CD4-positive, alpha-beta T cell (primary cell): ENCODE measurements around the gene SYCE1L. TPM values are rescaled to one million over a fixed set of nuclear protein-coding genes. Genes with fewer than 3 reads are reported as not detected.
A peak's percentile ranks its signal among the peaks of the same experiment; 100 is the strongest.

Source experiments
- ATAC-seq: fragments of 200-7000 bp; cut with Tn5 transposase; one replicate; pipeline ENCODE4 v1.10.0; 2022; ENCODE audit warnings: mild to moderate bottlenecking; ENCODE audit not compliant: poor library complexity
- CTCF ChIA-PET: fragments of 350-600 bp; sonication (Branson Sonifier 250); formaldehyde crosslinking; loops from one replicate; lab custom pipeline; 2021; ENCODE audit warnings: antibody characterized with exemption, inconsistent platforms; lab: Charles Lee
- POLR2A ChIA-PET: fragments of 350-600 bp; sonication (Branson Sonifier 250); formaldehyde crosslinking; loops from one replicate; lab custom pipeline; 2021; ENCODE audit warnings: antibody characterized with exemption, inconsistent platforms; lab: Charles Lee
- DNase-seq, 14 experiments: peaks; one replicate each; pipeline ENCODE4 v3.0.0-alpha.2; 2013 to 2020; ENCODE audit warnings: mixed read lengths in 2 of 14
- H3K27ac ChIP-seq, 2 donors: one replicate each; pipeline versions ENCODE4 v1.5.1 to v1.7.0; 2013; ENCODE audit warnings: low read length in 2 of 2, low read depth in 1 of 2, mild to moderate bottlenecking in 1 of 2
- H3K27me3 ChIP-seq, 2 experiments: 1 replicate in 1 of 2; 2 replicates in 1 of 2; pipeline versions ENCODE4 v1.6.1 to v1.7.0; 2013; ENCODE audit warnings: low read length in 2 of 2, control low read depth in 1 of 2, mild to moderate bottlenecking in 1 of 2, moderate library complexity in 1 of 2; ENCODE audit not compliant: insufficient read depth in 2 of 2, control insufficient read depth in 1 of 2
- H3K36me3 ChIP-seq: one replicate; pipeline ENCODE4 v1.6.1; 2013; ENCODE audit warnings: low read length, control low read depth; ENCODE audit not compliant: insufficient read depth
- H3K4me1 ChIP-seq: one replicate; pipeline ENCODE4 v1.6.1; 2013; ENCODE audit warnings: low read length, control low read depth; ENCODE audit not compliant: insufficient read depth
- H3K4me3 ChIP-seq: one replicate; pipeline ENCODE4 v1.5.1; 2013; ENCODE audit warnings: mild to moderate bottlenecking, low read length, moderate library complexity
- H3K9me3 ChIP-seq, 2 experiments: 1 replicate in 1 of 2; 2 replicates in 1 of 2; pipeline versions ENCODE4 v1.6.1 to v1.7.0; 2013; ENCODE audit warnings: low read length in 2 of 2, mild to moderate bottlenecking in 2 of 2, control low read depth in 1 of 2, moderate library complexity in 1 of 2; ENCODE audit not compliant: control insufficient read depth in 1 of 2, insufficient read depth in 1 of 2
- H3K27ac Mint-ChIP-seq: one replicate; pipeline ENCODE4 v1.8.0; 2020; ENCODE audit warnings: mixed read lengths
- H3K27me3 Mint-ChIP-seq: one replicate; pipeline ENCODE4 v1.8.0; 2021; ENCODE audit warnings: mixed read lengths
- H3K36me3 Mint-ChIP-seq: one replicate; pipeline ENCODE4 v1.8.0; 2021; ENCODE audit warnings: low read depth, mixed read lengths
- H3K4me1 Mint-ChIP-seq: one replicate; pipeline ENCODE4 v1.8.0; 2021; ENCODE audit warnings: low read depth, mixed read lengths
- H3K4me3 Mint-ChIP-seq: one replicate; pipeline ENCODE4 v1.8.0; 2020; ENCODE audit warnings: mild to moderate bottlenecking, mixed read lengths
- H3K9me3 Mint-ChIP-seq: one replicate; pipeline ENCODE4 v1.8.0; 2020; ENCODE audit warnings: mixed read lengths
- intact Hi-C, 2 experiments: fragments of 100-400 bp; cut with DNase I in 1 of 2; cut with micrococcal nuclease in 1 of 2; formaldehyde crosslinking; loops; one replicate each; pipeline versions ENCODE4 v1.15.1 to v1.9.0; 2023 to 2025; cut with DNase I, micrococcal nuclease
- total RNA-seq, 174 experiments: library from RNA in 2 of 174; stranded (reverse) in 2 of 174; gene quantifications; one replicate each; pipeline ENCODE4 v1.2.3 and lab custom pipeline; 2021 to 2026
- TF ChIP-seq, protein P1 (sequence below): fragments of 200-600 bp; IDR thresholded peaks from one replicate; pipeline ENCODE4 v1.8.0; 2022; ENCODE audit warnings: antibody characterized with exemption, mild to moderate bottlenecking

The SYCE1L gene
- total RNA-seq, 2 experiments from 2014 or later, result 18.8 to 18.9 TPM

DNA sequence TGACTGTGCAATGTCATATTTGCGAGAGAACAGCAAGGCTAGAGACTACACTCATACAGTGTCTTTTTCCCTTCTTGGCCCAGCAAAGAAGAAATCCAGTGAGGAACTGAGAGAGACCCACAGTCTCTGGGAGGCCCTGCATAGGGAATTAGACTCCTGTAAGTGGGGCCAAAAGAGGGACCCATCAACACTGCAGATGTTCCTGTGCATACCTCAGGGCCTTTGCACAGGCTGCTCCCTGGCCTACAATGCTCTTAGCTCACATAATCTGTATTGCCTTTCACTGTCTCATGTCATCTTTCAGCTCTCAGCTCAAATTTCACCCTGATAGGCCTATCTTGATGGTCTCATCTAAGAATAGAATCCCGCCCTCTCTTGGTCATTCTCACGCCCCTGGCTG lies 9.2 kb downstream of the SYCE1L start:
- DNase-seq (no peak), ATAC-seq (no peak)
- no peak overlapping the region for H3K27ac ChIP-seq
- ChIA-PET POLR2A (no interaction called here), CTCF (no interaction called here)
- intact Hi-C loops, result no loop called here
- Mint-ChIP-seq H3K36me3 (peaks cover 4% of the 10 kb centered on the region), H3K9me3 (no peaks in the 10 kb centered on the region), H3K4me1 (peaks cover 12% of the 10 kb centered on the region), H3K4me3 (no peak overlapping the region), H3K27ac (no peak overlapping the region), H3K27me3 (no peaks in the 10 kb centered on the region)
- TF ChIP-seq, protein P1, sequence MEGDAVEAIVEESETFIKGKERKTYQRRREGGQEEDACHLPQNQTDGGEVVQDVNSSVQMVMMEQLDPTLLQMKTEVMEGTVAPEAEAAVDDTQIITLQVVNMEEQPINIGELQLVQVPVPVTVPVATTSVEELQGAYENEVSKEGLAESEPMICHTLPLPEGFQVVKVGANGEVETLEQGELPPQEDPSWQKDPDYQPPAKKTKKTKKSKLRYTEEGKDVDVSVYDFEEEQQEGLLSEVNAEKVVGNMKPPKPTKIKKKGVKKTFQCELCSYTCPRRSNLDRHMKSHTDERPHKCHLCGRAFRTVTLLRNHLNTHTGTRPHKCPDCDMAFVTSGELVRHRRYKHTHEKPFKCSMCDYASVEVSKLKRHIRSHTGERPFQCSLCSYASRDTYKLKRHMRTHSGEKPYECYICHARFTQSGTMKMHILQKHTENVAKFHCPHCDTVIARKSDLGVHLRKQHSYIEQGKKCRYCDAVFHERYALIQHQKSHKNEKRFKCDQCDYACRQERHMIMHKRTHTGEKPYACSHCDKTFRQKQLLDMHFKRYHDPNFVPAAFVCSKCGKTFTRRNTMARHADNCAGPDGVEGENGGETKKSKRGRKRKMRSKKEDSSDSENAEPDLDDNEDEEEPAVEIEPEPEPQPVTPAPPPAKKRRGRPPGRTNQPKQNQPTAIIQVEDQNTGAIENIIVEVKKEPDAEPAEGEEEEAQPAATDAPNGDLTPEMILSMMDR, result no peak
- no peak overlapping the region for H3K4me3 ChIP-seq
- no peaks in the 10 kb centered on the region for H3K36me3 ChIP-seq
- peaks cover 16% of the 10 kb centered on the region for H3K4me1 ChIP-seq
- H3K27me3 ChIP-seq, result no peaks in the 10 kb centered on the region
- no peaks in the 10 kb centered on the region for H3K9me3 ChIP-seq

DNA sequence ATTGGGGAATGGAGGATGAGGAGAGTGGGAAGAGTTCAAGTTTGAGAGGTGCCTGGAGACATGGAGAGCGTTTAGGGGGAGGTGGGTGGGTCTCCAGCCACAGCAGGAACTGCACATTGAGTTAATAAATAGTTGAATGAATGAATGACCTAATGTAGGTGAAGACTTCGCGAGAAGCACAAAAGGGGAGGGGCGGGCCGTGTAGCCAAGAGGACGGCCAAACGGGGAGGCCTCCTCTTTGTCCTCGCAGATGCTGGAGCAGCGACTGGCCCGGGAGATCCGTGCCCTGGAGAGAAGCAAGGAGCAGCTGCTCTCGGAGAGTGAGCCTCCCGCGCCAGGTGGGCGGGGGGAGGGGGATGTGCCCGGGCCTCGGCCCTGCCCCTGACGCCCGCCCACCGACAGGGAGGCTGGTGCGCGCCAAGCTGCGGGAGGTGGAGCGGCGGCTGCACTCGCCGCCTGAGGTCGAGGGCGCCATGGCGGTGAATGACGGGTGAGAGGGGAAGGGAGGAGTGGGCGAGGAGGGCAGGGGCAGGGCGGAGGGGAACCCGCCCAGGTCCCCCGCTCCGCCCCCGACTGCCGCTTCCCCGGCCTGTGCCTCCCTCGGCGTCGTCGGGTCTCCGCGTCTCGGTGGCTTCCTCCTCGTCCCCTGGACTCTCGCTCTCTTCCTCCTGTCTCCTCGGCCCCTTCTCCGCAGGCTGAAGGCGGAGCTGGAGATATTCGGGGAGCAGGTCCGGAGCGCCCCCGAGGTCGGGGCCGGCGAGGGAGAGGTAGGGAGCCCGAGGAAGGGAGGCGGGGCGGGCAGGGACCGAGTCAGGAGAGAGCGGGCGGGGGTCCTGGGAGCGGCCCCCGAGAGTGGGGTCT lies 12.9 kb downstream of the SYCE1L start:
- Mint-ChIP-seq H3K27ac (peak overlapping the region; percentile 72), H3K9me3 (no peaks in the 10 kb centered on the region), H3K4me3 (peak overlapping the region; percentile 96), H3K4me1 (peaks cover 16% of the 10 kb centered on the region), H3K27me3 (no peaks in the 10 kb centered on the region), H3K36me3 (peaks cover 4% of the 10 kb centered on the region)
- POLR2A ChIA-PET, result interaction anchor here (0.8 to 2.9 kb wide), 3 partner anchors 18 to 1564 kb away, joined by 3 to 31 read pairs (median 8); partner anchors contain the start of genes KARS1, MON1B and TERF2IP
- intact Hi-C loops, result loop anchor here (1.0 to 10.0 kb wide), 4 partner anchors 19 to 883 kb away; partner anchors contain the start of genes WWOX (in 2 of the 2), MON1B (in 1 of the 2) and NUDT7 (in 1 of the 2)
- H3K4me3 ChIP-seq, result peak overlapping the region; percentile 85
- DNase-seq, result peak; percentile 48 to 90 (median 72)
- H3K36me3 ChIP-seq, result no peaks in the 10 kb centered on the region
- CTCF ChIA-PET, result interaction anchor here (1.0 kb wide), 1 partner anchor 21 kb away, joined by 5 read pairs; the partner anchor contains the start of gene MON1B
- peaks cover 17% of the 10 kb centered on the region for H3K4me1 ChIP-seq
- no peaks in the 10 kb centered on the region for H3K9me3 ChIP-seq
- TF ChIP-seq, protein P1, result no peak
- H3K27me3 ChIP-seq, result no peaks in the 10 kb centered on the region
- ATAC-seq, result peak; percentile 86
- peak overlapping the region; percentile 58 to 74 for H3K27ac ChIP-seq

DNA sequence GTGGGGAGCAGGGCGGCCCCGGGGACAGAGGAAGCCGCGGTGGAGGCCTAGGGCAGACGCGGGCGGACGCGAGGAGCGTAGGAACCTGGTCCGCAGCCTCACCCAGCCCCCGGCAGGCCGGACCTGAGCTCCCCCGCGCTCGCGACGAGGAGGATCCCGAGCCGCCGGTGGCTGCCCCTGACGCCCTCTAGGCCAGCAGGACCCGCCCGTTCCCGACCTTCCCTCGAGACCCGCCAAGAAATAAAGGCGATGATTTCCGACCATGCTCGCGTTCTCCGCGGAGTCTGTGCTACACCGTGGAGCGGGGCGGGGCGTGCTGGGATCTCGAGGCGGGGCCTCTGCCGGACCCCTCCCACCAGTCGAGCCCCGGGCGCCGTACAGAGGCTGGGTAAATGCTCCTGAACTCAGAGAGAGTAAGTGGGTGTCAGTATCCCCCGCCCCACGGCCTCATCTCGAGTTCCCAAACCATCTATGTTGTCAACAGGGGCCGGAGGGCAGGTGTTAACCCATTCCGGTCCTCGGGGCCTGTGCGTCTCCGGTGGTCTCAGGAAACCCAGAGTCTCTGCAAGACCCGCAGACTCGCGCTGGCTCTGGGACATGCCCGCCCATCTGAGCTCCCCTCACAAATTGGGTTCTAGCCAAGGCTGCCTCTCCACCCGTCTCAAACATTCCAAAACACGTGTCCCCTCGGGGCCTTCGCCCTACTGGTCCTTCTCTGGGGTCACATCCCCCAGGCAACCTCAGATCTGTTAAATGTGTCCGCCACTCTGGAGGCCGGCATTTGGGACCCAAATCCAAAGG lies 13.7 kb downstream of the SYCE1L start:
- H3K4me1 ChIP-seq, result peaks cover 17% of the 10 kb centered on the region
- ATAC-seq (peak; percentile 68), DNase-seq (peak; percentile 42 to 83 (median 68))
- H3K9me3 ChIP-seq, result no peaks in the 10 kb centered on the region
- H3K36me3 Mint-ChIP-seq, result peaks cover 4% of the 10 kb centered on the region
- peak overlapping the region; percentile 96 for H3K4me3 Mint-ChIP-seq
- H3K4me3 ChIP-seq, result peak overlapping the region; percentile 85
- TF ChIP-seq, protein P1, result no peak
- H3K4me1 Mint-ChIP-seq, result peaks cover 16% of the 10 kb centered on the region
- peak overlapping the region; percentile 72 for H3K27ac Mint-ChIP-seq
- H3K27me3 ChIP-seq, result no peaks in the 10 kb centered on the region
- no peaks in the 10 kb centered on the region for H3K9me3 Mint-ChIP-seq
- peak overlapping the region; percentile 58 to 74 for H3K27ac ChIP-seq
- POLR2A ChIA-PET, result interaction anchor here (1.7 to 2.9 kb wide), 2 partner anchors 22 to 1564 kb away, joined by 8 to 31 read pairs; partner anchors contain the start of genes KARS1, MON1B and TERF2IP
- no peaks in the 10 kb centered on the region for H3K36me3 ChIP-seq
- intact Hi-C loops, result loop anchor here (2.0 to 10.0 kb wide), 3 partner anchors 22 to 882 kb away; partner anchors contain the start of genes WWOX (in 2 of the 2), MON1B (in 1 of the 2) and NUDT7 (in 1 of the 2)
- CTCF ChIA-PET, result interaction anchor here (1.0 kb wide), 1 partner anchor 22 kb away, joined by 5 read pairs; the partner anchor contains the start of gene MON1B
- H3K27me3 Mint-ChIP-seq, result no peaks in the 10 kb centered on the region
